Kidney (tissue), 22 donors: ENCODE measurements around the gene GIMAP4. TPM values are rescaled to one million over a fixed set of nuclear protein-coding genes. Genes with fewer than 3 reads are reported as not detected.
"Not testable (repeated sequence)": the region's sequence is repeated elsewhere in the genome, so short reads cannot be mapped to it uniquely, and the experiment has no call there.

Experiments
- DNase-seq, 5 donors: peaks; one replicate each; pipeline ENCODE4 v3.0.0-alpha.2; 2013 to 2020
- FAIRE-seq: peaks from 2 replicates; lab custom pipeline; 2012; peaks lifted over from hg19 to GRCh38; lab: Jason Lieb, UNC
- H3K27ac ChIP-seq, 2 donors: one replicate each; pipeline ENCODE4 v1.7.0; 2013; ENCODE audit warnings: low read depth in 2 of 2, low read length in 2 of 2, inconsistent platforms in 1 of 2
- H3K27me3 ChIP-seq: one replicate; pipeline ENCODE4 v1.7.1; 2013; ENCODE audit warnings: low read length, inconsistent platforms; ENCODE audit not compliant: control insufficient read depth, insufficient read depth
- H3K36me3 ChIP-seq, 3 donors: one replicate each; pipeline versions ENCODE4 v1.7.0 to v1.7.1; 2013; ENCODE audit warnings: low read length in 3 of 3, control low read depth in 1 of 3, inconsistent platforms in 1 of 3; ENCODE audit not compliant: insufficient read depth in 3 of 3, control insufficient read depth in 2 of 3
- H3K4me1 ChIP-seq, 3 donors: one replicate each; pipeline versions ENCODE4 v1.7.0 to v1.7.1; 2013; ENCODE audit warnings: low read length in 3 of 3, inconsistent platforms in 1 of 3, low read depth in 1 of 3; ENCODE audit not compliant: control insufficient read depth in 2 of 3, insufficient read depth in 2 of 3
- H3K4me3 ChIP-seq, 3 donors: one replicate each; pipeline versions ENCODE4 v1.7.0 to v1.8.1; 2013; ENCODE audit warnings: low read length in 3 of 3, control low read depth in 1 of 3, inconsistent platforms in 1 of 3
- H3K9ac ChIP-seq, 3 donors: one replicate each; pipeline versions ENCODE4 v1.7.0 to v1.7.1; 2013; ENCODE audit warnings: low read length in 3 of 3, control low read depth in 1 of 3, inconsistent platforms in 1 of 3
- H3K9me3 ChIP-seq, 3 donors: one replicate each; pipeline versions ENCODE4 v1.7.0 to v1.7.1; 2013; ENCODE audit warnings: low read length in 3 of 3, control low read depth in 1 of 3, inconsistent platforms in 1 of 3; ENCODE audit not compliant: control insufficient read depth in 2 of 3, insufficient read depth in 1 of 3
- intact Hi-C: fragments of 100-400 bp; cut with DNase I; formaldehyde crosslinking; loops from one replicate; pipeline ENCODE4 v1.11.1; 2022
- long read RNA-seq, 10 donors: library from polyadenylated mRNA in 1 of 10; unstranded in 1 of 10; transcript quantifications; one replicate each; pipeline ENCODE4 v2.0.0 and lab custom pipeline, GENCODE V29; 2021 to 2026
- polyA plus RNA-seq: library from polyadenylated mRNA; stranded (reverse); fragments of 350-450 nt; fragmentation: Illumina TruSeq; extraction: RNeasy Lipid Tissue Mini Kit (QIAGEN cat#74804); gene quantifications from one replicate; pipeline ENCODE4 v1.2.3, GENCODE V29; 2014; ENCODE audit warnings: low read depth, low replicate concordance; ENCODE audit not compliant: insufficient read depth
- total RNA-seq: library from RNA; stranded (reverse); fragmentation: NEBNext Ultra II Directional; extraction: Animal tissue kit (Norgen Biotek cat#: 25700); gene quantifications from one replicate; pipeline ENCODE4 v1.2.1, GENCODE V29; 2021
- TF ChIP-seq, protein P1 (sequence below): IDR thresholded peaks from 3 replicates; pipeline ENCODE4 v1.5.1; 2012; ENCODE audit warnings: mild to moderate bottlenecking, moderate library complexity, borderline replicate concordance; ENCODE audit not compliant: insufficient read depth; ENCODE audit errors: extremely low read depth
- donor health status: control.
- donor health status: control.
- donor health status: control.
- donor health status: control.
- donor health status: control.
- donor health status: DM: yes; HTN: yes; CAD: no.
- donor health status: Normal renal cell carcinoma (clear cell type).

Gene GIMAP4
- total RNA-seq (61.4 TPM), polyA plus RNA-seq (28.9 TPM)
- long read RNA-seq, donor 1, transcript GIMAP4-201 (3 exons, 2,060 nt): major isoform, 8 of 8 reads
- long read RNA-seq, donor 1, partial matches to known transcripts: 0 of 8 reads
- long read RNA-seq, donor 1, other reads (novel, unspliced or antisense): 0 of 8 reads
- long read RNA-seq, donor 2, transcript GIMAP4-201 (3 exons, 2,060 nt): major isoform, 8 of 8 reads
- long read RNA-seq, donor 2, partial matches to known transcripts: 0 of 8 reads
- long read RNA-seq, donor 2, other reads (novel, unspliced or antisense): 0 of 8 reads
- long read RNA-seq, donor 3, transcript GIMAP4-201 (3 exons, 2,060 nt): major isoform, 13 of 35 reads
- long read RNA-seq, donor 3, partial matches to known transcripts: 6 of 35 reads
- long read RNA-seq, donor 3, other reads (novel, unspliced or antisense): 16 of 35 reads
- long read RNA-seq, donor 4, transcript GIMAP4-201 (3 exons, 2,060 nt): major isoform, 5 of 5 reads
- long read RNA-seq, donor 4, partial matches to known transcripts: 0 of 5 reads
- long read RNA-seq, donor 4, other reads (novel, unspliced or antisense): 0 of 5 reads
- long read RNA-seq, donor 5, partial matches to known transcripts: 0 of 1 reads
- long read RNA-seq, donor 5, other reads (novel, unspliced or antisense): 0 of 1 reads
- long read RNA-seq, donor 6, transcript GIMAP4-201 (3 exons, 2,060 nt): major isoform, 14 of 16 reads
- long read RNA-seq, donor 6, partial matches to known transcripts: 0 of 16 reads
- long read RNA-seq, donor 6, other reads (novel, unspliced or antisense): 0 of 16 reads
- long read RNA-seq, donor 7, transcript GIMAP4-201 (3 exons, 2,060 nt): major isoform, 14 of 29 reads
- long read RNA-seq, donor 7, partial matches to known transcripts: 1 of 29 reads
- long read RNA-seq, donor 7, other reads (novel, unspliced or antisense): 13 of 29 reads
- long read RNA-seq, donor 8, transcript GIMAP4-201 (3 exons, 2,060 nt): major isoform, 12 of 12 reads
- long read RNA-seq, donor 8, partial matches to known transcripts: 0 of 12 reads
- long read RNA-seq, donor 8, other reads (novel, unspliced or antisense): 0 of 12 reads
- long read RNA-seq, donor 9, partial matches to known transcripts: 0 of 3 reads
- long read RNA-seq, donor 9, other reads (novel, unspliced or antisense): 0 of 3 reads
- long read RNA-seq, donor 10, transcript GIMAP4-201 (3 exons, 2,060 nt): major isoform, 5 of 5 reads
- long read RNA-seq, donor 10, partial matches to known transcripts: 0 of 5 reads
- long read RNA-seq, donor 10, other reads (novel, unspliced or antisense): 0 of 5 reads

DNA sequence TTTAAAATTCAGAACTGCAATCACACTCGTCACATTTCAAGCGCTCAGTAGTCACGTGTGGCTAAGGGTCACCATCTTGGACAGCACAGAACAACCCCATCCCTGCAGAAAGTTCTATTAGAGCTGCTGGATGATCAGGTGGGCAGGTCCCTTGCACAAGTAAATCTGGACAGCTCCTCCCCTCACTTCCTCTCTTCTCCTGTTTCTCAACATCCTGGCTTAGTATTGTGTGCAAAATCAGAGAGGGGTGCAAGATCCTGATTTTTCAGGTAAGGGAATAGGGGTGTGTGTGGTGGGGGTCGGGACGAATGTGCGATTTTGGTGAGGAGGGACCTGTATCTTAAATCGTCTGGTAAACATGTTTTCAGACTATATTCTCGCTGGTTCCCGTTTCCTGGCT, at the start of gene GIMAP4:
Gene GIMAP4 (plus strand): TSS at position 222 of the 400 bp plus-strand sequence. CDS start 2,512 bp downstream, outside the sequence.
- Histone ChIP-seq H3K9me3 (no peaks in the 10 kb centered on the region), H3K27ac (peak within 1 kb of the TSS; percentile 56 to 74), H3K27me3 (no peaks in the 10 kb centered on the region), H3K4me3 (peak within 1 kb of the TSS; percentile 38 to 60 (median 58)), H3K9ac (peak within 1 kb of the TSS in 2 of 3 donors; percentile 44 to 54), H3K4me1 (no peaks in the 10 kb centered on the region), H3K36me3 (no peaks in the 10 kb centered on the region)
- intact Hi-C loops: no loop called here
- TF ChIP-seq, protein P1, sequence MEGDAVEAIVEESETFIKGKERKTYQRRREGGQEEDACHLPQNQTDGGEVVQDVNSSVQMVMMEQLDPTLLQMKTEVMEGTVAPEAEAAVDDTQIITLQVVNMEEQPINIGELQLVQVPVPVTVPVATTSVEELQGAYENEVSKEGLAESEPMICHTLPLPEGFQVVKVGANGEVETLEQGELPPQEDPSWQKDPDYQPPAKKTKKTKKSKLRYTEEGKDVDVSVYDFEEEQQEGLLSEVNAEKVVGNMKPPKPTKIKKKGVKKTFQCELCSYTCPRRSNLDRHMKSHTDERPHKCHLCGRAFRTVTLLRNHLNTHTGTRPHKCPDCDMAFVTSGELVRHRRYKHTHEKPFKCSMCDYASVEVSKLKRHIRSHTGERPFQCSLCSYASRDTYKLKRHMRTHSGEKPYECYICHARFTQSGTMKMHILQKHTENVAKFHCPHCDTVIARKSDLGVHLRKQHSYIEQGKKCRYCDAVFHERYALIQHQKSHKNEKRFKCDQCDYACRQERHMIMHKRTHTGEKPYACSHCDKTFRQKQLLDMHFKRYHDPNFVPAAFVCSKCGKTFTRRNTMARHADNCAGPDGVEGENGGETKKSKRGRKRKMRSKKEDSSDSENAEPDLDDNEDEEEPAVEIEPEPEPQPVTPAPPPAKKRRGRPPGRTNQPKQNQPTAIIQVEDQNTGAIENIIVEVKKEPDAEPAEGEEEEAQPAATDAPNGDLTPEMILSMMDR: no peak
- FAIRE-seq (no peak), DNase-seq (peak in 1 of 5 donors; percentile 18)

DNA sequence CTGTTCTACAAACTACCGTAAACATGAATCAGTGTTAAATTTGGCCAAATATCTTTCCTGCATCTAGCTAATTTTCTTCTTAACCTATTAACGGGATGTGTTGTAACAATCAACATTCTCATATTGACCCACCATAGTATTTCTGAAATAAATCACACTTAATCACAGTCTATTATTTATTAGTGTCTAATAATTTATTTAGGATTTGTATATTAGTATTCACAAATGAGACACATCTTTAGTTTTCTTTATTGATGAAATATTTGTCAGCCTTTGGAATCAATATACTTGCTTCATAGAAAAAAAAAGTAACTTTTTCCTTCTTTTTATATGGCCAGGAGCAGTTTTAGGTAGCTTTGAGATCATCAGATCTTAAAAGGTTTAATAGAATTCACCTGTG, 47.9 kb upstream of the GIMAP4 start:
- no peaks in the 10 kb centered on the region for H3K27me3 ChIP-seq
- H3K4me3 ChIP-seq: peak overlapping the region in 2 of 3 donors; percentile 14 to 20
- intact Hi-C loops: no loop called here
- no peaks in the 10 kb centered on the region for H3K9me3 ChIP-seq
- no peaks in the 10 kb centered on the region for H3K4me1 ChIP-seq
- DNase-seq (no peak), FAIRE-seq (no peak)
- TF ChIP-seq, protein P1: no peak
- no peak overlapping the region for H3K27ac ChIP-seq
- no peaks in the 10 kb centered on the region for H3K36me3 ChIP-seq
- H3K9ac ChIP-seq: no peak overlapping the region

GRCh38 chr7:150520145-150520544, 47.0 kb upstream of the GIMAP4 start:
- DNase-seq: no peak
- intact Hi-C loops: no loop called here
- no peak for FAIRE-seq
- H3K27ac ChIP-seq: no peak overlapping the region
- H3K36me3 ChIP-seq: no peaks in the 10 kb centered on the region
- no peaks in the 10 kb centered on the region for H3K27me3 ChIP-seq
- TF ChIP-seq, protein P1: no peak
- H3K9ac ChIP-seq: no peak overlapping the region
- peak overlapping the region in 1 of 3 donors; percentile 14 for H3K4me3 ChIP-seq
- no peaks in the 10 kb centered on the region for H3K9me3 ChIP-seq
- H3K4me1 ChIP-seq: no peaks in the 10 kb centered on the region

GRCh38 chr7:150522931-150523330, 44.3 kb upstream of the GIMAP4 start:
- H3K9ac ChIP-seq, H3K27me3 ChIP-seq, DNase-seq, H3K4me1 ChIP-seq, H3K9me3 ChIP-seq, H3K36me3 ChIP-seq, FAIRE-seq, H3K4me3 ChIP-seq, intact Hi-C loops, H3K27ac ChIP-seq: not testable (repeated sequence)
